GM19193 (cell line): Measurements from ENCODE around the gene MS4A8.

Experiments used
- POLR2A ChIP-seq: IDR thresholded peaks from 4 replicates; pipeline ENCODE4 v1.6.1; 2011; ENCODE audit not compliant: insufficient read depth, insufficient read length; ENCODE audit errors: extremely low read depth

Gene MS4A8

DNA sequence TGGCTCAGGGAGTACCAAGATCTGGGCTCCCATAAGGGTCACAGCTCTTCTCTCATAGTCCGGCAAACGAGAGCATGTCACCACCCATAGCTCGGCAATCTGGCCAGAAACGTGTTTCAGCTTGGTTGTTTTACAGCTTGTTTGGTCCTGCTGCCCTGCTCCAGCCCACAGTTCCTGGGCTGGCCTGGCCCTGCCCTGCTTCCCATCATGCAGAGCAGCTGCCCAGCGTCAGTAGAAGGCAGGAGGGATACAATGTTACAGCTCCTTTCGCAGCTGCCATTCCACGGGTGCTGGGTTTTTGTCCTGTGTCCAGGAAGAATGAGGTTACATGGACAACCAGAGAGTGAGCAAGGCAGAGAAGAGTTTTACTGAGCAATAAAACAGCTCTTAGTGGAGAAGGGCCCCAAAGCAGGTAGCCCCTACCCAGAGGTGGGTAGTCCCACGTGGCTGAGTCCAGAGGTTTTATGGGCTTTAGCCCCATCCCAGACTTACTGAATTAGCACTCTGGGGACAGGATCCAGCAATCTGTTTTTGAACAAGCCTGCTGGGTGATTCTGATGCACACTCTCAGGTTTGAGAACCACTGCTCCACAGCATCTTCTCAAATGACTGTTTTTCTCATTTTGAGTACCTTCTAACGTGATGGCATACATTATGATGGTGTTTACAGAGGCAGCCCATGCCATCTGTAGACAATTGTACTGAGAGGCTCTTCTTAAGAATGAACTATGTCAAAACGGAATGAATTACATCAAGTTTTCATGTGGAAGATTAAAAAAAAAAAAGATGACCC lies 19.3 kb downstream of the MS4A8 start:
- no peak for TF ChIP-seq POLR2A

DNA sequence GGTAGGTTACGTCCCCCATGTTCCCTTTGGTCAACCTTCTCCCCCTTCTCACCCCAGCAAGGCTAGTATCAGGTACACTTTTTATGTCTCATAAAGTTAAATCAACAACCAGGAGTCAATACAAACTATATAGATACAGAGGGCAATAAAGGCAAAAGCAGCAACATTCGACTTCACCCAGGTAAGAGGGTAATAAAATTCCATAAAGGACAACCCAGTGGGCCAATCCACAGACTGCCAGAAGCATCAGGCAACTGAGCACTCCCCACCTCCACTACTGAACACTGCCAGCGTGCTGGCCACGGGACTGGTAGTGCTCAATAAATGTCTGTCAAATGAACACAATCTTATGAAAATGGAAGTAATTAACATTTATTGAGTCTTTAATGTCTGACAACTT lies 20.0 kb downstream of the MS4A8 start:
- TF ChIP-seq POLR2A, result no peak

GRCh38 chr11:60720460-60720859 lies 21.0 kb downstream of the MS4A8 start:
- no peak for TF ChIP-seq POLR2A

- no peak for TF ChIP-seq POLR2A
Measured at GRCh38 chr11:60724420-60724819, 25.0 kb downstream of the MS4A8 start, which contains the start of gene MS4A18. Gene MS4A18 (plus strand): TSS chr11:60724720.

- TF ChIP-seq POLR2A, result no peak
Measured at GRCh38 chr11:60725592-60725991, 26.2 kb downstream of the MS4A8 start.

- TF ChIP-seq POLR2A, result no peak
Measured at GRCh38 chr11:60731586-60731985, 32.2 kb downstream of the MS4A8 start.

DNA sequence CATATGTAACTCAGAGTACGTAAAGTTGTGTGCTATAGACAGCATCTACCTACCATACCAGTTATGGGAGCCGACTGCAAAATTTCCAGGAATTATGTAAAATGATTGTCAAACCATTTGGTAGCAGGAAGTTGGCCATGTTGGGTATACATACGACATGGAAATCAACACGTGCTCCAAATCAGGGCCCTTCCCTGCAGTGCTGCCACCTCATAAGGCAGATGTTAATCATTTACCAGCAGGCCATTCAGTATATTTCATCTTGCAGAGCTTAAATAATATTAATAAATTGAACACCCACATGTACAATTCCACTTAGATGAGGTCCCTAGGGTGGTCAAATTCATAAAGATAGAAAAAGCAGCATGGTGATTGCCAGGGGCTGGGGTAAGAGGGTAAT lies 34.9 kb downstream of the MS4A8 start:
- no peak for TF ChIP-seq POLR2A

DNA sequence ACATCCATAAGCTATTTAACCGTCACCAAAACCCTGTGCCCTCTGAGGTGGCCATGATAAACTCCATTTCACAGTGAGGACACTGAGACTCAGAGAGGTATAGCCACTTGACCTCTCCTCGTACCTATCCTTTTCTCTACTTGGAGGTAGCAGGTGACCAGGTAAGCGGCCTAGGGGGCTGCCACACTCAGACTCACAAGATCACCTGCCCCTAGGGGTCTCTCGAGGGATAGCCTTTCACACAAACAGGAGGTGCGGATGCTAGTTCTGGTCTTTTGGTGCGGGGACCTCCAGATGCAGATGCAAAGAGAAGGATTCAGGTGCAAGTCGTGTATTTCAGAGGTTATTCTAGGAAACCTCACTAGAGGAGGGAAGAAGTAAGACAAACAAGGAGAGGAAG lies 39.7 kb downstream of the MS4A8 start:
- TF ChIP-seq POLR2A, result no peak

DNA sequence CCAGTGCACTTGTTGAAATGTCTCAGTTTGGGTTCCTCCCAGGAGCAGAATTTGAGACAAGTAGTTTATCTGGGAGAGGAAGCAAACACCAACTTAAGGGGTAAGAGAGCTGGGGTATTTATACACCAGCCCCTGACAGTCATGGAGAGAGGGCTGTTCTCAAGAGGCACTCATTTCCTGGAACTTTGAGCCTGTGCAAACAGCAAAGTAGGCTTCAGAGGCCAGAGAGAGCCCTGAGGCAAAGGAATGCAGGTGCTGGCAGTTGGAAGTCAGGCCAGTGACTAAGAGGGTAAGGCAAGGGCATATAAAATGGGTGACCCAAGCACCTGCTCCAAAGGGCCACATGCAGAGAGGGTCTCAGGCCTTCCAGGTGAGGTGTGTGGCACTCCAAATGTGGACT lies 41.2 kb downstream of the MS4A8 start:
- TF ChIP-seq POLR2A, result no peak

DNA sequence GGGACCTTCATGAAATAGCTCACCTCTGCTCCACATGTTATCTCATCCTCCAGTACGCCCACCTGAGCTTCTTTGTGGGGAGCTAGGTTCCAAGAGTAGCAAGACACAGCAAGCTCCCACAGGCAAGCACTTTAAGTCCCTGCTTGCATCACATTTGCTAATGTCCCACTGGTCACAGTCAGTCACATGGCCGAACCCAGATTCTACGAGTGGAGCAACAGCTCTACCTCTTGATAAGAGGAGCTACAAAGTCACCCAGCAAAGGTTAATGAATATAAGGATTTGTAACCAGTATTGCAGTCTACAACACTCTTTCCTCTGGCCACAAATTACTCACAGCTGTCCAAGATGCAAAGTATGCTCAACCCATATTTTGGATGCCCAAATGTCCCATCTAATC lies 42.0 kb downstream of the MS4A8 start:
- TF ChIP-seq POLR2A, result no peak

DNA sequence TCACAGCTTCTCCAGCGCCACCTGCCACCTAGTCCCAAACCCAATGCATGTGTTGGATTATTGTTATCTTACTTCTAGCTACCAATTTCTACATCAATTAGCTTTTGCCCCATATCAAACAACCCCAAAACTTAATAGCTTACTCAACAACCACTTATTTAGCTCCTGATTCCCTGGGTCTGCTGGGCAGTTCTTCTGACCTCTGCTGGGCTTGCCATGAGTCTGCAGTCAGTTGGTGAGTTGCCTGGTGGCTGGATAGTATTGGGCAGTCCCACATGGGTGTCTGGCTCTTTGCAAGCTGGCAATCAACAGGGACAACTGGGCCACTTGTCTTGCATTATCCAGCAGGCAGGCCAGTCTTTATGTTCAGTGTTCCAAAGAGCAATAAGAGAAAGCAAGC lies 43.6 kb downstream of the MS4A8 start:
- no peak for TF ChIP-seq POLR2A

GRCh38 chr11:60744114-60744513 lies 44.7 kb downstream of the MS4A8 start:
- no peak for TF ChIP-seq POLR2A

- TF ChIP-seq POLR2A, result no peak
Measured at GRCh38 chr11:60747359-60747873, 48.0 kb downstream of the MS4A8 start.

DNA sequence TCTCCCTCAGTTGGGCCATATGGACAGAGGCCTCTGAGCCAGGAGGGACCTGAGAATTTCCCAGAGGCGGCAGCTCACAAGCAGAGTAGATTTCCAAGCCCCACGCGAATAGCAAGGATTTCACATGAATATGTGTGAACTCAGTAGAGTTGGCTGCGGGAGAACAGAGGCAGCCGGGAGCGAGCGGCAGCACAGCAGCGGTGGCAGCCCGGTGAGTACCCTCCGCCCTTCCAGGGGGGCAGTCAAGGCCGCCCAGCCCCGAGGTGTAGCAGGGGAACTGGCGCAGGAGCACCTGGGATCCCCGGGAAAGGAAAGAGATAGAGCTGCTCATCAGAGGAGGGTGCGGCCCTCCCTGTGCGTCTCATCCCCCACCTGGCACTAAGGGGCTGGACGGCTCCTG lies 48.8 kb downstream of the MS4A8 start:
- TF ChIP-seq POLR2A, result no peak

DNA sequence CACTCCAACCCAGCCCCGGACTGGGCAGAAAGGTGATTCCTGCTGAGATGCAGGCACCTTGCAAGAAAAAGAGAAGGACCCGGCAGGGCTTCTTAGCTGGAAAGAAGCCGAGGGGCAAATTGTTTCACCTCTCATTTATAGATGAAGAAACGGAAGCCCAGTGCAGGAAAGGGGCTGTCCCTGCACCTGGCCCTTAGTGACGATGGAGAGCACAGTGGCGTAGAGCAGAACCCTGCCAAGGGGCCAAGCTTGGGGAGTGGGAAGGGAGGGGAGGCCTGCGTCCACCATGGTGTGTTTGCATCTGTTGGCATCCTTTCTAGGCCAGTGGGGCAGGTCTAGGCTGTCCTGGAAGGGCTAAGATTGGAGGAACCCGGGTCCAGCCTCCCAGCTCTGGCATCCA lies 49.4 kb downstream of the MS4A8 start:
- no peak for TF ChIP-seq POLR2A

GRCh38 chr11:60750911-60751310 lies 51.5 kb downstream of the MS4A8 start:
- TF ChIP-seq POLR2A, result no peak
